Measurements from ENCODE around the gene CASP2. TPM values are rescaled to one million over a fixed set of nuclear protein-coding genes. Genes with fewer than 3 reads are reported as not detected.

The CASP2 gene
- total RNA-seq, 2 donors from 2014 or later: 19.6 to 20.2 TPM

DNA sequence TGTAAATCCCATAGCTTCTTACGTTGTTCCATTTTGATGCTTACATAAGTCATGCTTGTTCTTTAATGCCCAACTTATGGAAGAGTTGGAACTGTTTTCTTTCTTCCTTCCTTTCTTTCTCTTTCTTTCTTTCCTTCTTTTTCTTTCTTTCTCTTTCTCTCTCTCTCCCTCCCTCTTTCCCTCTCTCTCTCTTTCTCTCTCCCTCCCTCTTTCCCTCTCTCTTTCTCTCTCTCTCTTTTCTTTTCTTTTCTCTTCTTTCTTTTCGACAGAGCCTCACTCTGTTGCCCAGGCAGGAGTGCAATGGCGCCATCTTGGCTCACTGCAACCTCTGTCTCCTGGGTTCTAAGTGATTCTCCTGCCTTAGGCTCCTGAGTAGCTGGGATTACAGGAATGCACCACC lies 55.4 kb downstream of the CASP2 start:
- 63% methylated on average over 3 of the region's 3 CpGs for WGBS
- no peak overlapping the region for H3K4me3 ChIP-seq
- H3K27ac ChIP-seq: no peak overlapping the region
- DNase-seq (ENCODE audit: low spot score): no peak
- H3K27me3 ChIP-seq (replicated peaks; ENCODE audit: insufficient read depth): no peaks in the 10 kb centered on the region
- no peaks in the 10 kb centered on the region for H3K4me1 ChIP-seq (replicated peaks)
- intact Hi-C loops (cut with DNase I): no loop called here
- H3K36me3 ChIP-seq: no peaks in the 10 kb centered on the region
- H3K9me3 ChIP-seq: no peaks in the 10 kb centered on the region
- TF ChIP-seq, protein P1, sequence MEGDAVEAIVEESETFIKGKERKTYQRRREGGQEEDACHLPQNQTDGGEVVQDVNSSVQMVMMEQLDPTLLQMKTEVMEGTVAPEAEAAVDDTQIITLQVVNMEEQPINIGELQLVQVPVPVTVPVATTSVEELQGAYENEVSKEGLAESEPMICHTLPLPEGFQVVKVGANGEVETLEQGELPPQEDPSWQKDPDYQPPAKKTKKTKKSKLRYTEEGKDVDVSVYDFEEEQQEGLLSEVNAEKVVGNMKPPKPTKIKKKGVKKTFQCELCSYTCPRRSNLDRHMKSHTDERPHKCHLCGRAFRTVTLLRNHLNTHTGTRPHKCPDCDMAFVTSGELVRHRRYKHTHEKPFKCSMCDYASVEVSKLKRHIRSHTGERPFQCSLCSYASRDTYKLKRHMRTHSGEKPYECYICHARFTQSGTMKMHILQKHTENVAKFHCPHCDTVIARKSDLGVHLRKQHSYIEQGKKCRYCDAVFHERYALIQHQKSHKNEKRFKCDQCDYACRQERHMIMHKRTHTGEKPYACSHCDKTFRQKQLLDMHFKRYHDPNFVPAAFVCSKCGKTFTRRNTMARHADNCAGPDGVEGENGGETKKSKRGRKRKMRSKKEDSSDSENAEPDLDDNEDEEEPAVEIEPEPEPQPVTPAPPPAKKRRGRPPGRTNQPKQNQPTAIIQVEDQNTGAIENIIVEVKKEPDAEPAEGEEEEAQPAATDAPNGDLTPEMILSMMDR (IDR thresholded peaks at IDR 0.05): no peak

DNA sequence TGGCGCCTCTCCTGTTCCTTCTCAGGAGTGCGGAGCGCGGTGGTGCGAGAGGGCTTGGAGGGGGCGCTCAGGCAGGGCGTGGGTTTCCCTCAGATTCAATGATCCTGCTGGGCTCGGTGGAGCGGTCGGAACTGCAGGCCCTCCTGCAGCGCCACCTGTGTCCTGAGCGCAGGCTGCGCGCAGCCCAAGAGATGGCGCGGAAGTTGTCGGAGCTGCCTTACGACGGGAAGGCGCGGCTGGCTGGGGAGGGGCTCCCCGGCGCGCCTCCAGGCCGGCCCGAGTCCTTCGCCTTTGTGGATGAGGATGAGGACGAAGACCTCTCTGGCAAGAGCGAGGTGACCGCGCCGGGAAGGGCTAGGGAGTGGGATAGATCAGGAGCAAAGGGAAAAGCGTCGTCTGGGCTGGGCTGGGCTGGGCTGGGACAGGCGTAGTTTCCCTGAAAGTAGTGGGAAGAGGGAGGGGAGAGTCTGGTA lies 57.3 kb downstream of the CASP2 start:
- WGBS: 6% methylated on average over 35 of the region's 35 CpGs
- Histone ChIP-seq H3K27me3 (replicated peaks; ENCODE audit: insufficient read depth) (no peaks in the 10 kb centered on the region), H3K27ac (no peak overlapping the region), H3K4me1 (replicated peaks) (no peaks in the 10 kb centered on the region), H3K4me3 (no peak overlapping the region), H3K9me3 (no peaks in the 10 kb centered on the region), H3K36me3 (no peaks in the 10 kb centered on the region)
- intact Hi-C loops (cut with DNase I): no loop called here
- DNase-seq (ENCODE audit: low spot score): no peak
- TF ChIP-seq POLR2AphosphoS5 (IDR thresholded peaks at IDR 0.05) (no peak), POLR2A (IDR thresholded peaks at IDR 0.05) (no peak)
- TF ChIP-seq, protein P1 (IDR thresholded peaks at IDR 0.05): peak in 2 of 4 experiments; percentile 29 to 65

DNA sequence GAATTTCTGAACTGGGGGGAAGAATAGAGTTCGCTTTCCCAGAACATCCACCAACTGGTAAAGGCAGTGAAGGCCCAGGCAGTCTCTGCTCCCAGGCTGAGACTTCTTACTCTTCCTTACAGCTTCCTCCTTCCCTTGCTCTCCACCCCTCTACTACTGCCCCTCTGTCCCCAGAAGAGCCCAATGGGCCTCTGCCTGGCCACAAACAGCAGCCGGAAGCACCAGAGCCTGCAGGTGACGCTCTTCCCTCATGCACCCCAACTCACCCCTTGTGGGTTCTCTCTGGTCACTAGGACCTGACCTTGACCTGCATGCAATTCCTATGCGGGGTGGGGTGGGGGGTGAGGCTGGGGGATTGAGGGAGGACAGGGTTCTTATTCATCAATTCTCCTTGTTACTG lies 57.9 kb downstream of the CASP2 start:
- no peaks in the 10 kb centered on the region for H3K27me3 ChIP-seq (replicated peaks; ENCODE audit: insufficient read depth)
- DNase-seq (ENCODE audit: low spot score): no peak
- H3K27ac ChIP-seq: no peak overlapping the region
- TF ChIP-seq, protein P1 (IDR thresholded peaks at IDR 0.05): no peak
- no peak for TF ChIP-seq POLR2A (IDR thresholded peaks at IDR 0.05)
- no peak for TF ChIP-seq POLR2AphosphoS5 (IDR thresholded peaks at IDR 0.05)
- 81% methylated on average over 4 of the region's 4 CpGs for WGBS
- H3K4me3 ChIP-seq: no peak overlapping the region
- intact Hi-C loops (cut with DNase I): no loop called here
- no peaks in the 10 kb centered on the region for H3K36me3 ChIP-seq
- no peaks in the 10 kb centered on the region for H3K4me1 ChIP-seq (replicated peaks)
- H3K9me3 ChIP-seq: no peaks in the 10 kb centered on the region

DNA sequence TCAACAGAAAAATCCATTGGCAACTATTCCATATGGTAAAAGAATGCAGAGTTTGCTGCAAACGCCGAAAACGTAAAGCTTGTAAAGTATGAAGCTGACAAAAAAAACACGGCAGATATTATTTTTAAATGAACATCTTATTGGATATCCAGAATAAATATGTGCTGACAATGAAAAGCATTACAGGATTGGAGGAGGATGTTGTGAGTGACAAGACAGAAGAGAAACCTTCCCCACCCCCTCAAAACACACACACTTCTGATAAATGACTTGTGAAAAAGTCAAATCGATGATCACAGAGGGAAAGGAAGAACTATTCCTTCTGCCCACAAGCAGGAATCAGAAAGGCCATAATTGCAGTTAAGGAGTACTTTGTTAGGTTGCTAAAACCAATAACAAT lies 59.8 kb downstream of the CASP2 start:
- H3K4me3 ChIP-seq: no peak overlapping the region
- 58% methylated on average over 5 of the region's 5 CpGs for WGBS
- TF ChIP-seq POLR2AphosphoS5 (IDR thresholded peaks at IDR 0.05) (no peak), POLR2A (IDR thresholded peaks at IDR 0.05) (no peak)
- TF ChIP-seq, protein P1 (IDR thresholded peaks at IDR 0.05): no peak
- no peaks in the 10 kb centered on the region for H3K27me3 ChIP-seq (replicated peaks; ENCODE audit: insufficient read depth)
- H3K9me3 ChIP-seq: no peaks in the 10 kb centered on the region
- no peak for DNase-seq (ENCODE audit: low spot score)
- H3K27ac ChIP-seq: no peak overlapping the region
- H3K36me3 ChIP-seq: no peaks in the 10 kb centered on the region
- intact Hi-C loops (cut with DNase I): no loop called here
- no peaks in the 10 kb centered on the region for H3K4me1 ChIP-seq (replicated peaks)

DNA sequence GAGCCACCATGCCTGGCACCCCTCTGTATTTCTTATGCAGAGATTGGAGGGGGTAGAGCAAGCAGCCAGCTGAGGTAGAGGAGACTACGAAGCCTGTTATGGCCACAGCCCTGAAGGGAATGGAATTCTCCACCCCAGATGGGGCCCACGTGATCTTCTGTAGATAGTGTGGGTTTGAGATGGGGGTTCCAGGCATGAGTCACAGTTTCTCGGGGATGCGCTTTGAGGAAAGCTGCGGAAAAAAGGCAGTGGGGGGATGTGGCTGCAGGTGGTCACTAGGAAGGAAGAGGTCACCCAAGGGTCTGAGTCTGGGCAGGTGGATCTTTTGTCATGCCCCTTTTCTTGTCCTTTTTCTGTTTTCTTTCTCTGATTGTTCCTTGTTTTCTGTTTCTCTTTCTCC lies 62.9 kb downstream of the CASP2 start:
- Histone ChIP-seq H3K4me1 (replicated peaks) (no peaks in the 10 kb centered on the region), H3K9me3 (no peaks in the 10 kb centered on the region), H3K36me3 (no peaks in the 10 kb centered on the region), H3K27ac (no peak overlapping the region), H3K27me3 (replicated peaks; ENCODE audit: insufficient read depth) (no peaks in the 10 kb centered on the region), H3K4me3 (no peak overlapping the region)
- WGBS: 55% methylated on average over 5 of the region's 5 CpGs
- intact Hi-C loops (cut with DNase I): no loop called here
- TF ChIP-seq POLR2A (IDR thresholded peaks at IDR 0.05) (no peak), POLR2AphosphoS5 (IDR thresholded peaks at IDR 0.05) (no peak)
- TF ChIP-seq, protein P1 (IDR thresholded peaks at IDR 0.05): no peak
- DNase-seq (ENCODE audit: low spot score): no peak
